HUES48 (cell line): ENCODE measurements around the gene TM9SF3.

Experiments
- H3K27ac ChIP-seq: one replicate; pipeline ENCODE4 v1.7.0; 2013; ENCODE audit warnings: low read depth, low read length, inconsistent platforms
- H3K27me3 ChIP-seq: 2 replicates; pipeline ENCODE4 v1.6.1; 2013; ENCODE audit warnings: mild to moderate bottlenecking, low read length; ENCODE audit not compliant: control insufficient read depth, insufficient read depth
- H3K36me3 ChIP-seq: 2 replicates; pipeline ENCODE4 v1.6.1; 2013; ENCODE audit warnings: low read length; ENCODE audit not compliant: control insufficient read depth, insufficient read depth
- H3K4me1 ChIP-seq: 2 replicates; pipeline ENCODE4 v1.6.1; 2013; ENCODE audit warnings: mild to moderate bottlenecking, low read length; ENCODE audit not compliant: control insufficient read depth, insufficient read depth
- H3K4me3 ChIP-seq: 2 replicates; pipeline ENCODE4 v1.5.1; 2013; ENCODE audit warnings: mild to moderate bottlenecking, low read depth, low read length
- H3K9ac ChIP-seq: 2 replicates; pipeline ENCODE4 v1.6.1; 2013; ENCODE audit warnings: mild to moderate bottlenecking, low read depth, low read length, moderate library complexity
- H3K9me3 ChIP-seq: 2 replicates; pipeline ENCODE4 v1.6.1; 2013; ENCODE audit warnings: low read length; ENCODE audit not compliant: control insufficient read depth, insufficient read depth

TM9SF3 gene

DNA sequence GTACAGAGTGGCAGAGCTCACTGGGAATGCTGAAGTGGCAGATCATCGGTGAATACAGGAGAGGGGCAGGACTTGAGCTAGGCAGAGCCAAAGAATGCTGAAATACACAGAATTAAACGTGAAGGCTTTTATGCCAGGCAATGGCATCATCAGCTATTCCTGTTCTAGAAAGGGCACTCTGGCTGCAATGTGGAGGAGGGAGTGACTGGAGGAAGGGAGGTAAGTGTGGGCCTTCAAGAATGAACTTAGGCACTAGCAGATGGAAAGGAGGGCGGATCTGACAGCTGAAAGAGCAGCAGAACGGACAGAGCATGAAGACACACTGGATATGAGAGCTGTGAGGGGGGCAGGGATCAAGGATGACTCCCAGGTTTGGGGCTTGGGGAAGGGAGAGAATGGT, 12.0 kb upstream of the TM9SF3 start:
- H3K9ac ChIP-seq: no peak overlapping the region
- H3K4me3 ChIP-seq: no peak overlapping the region
- H3K27ac ChIP-seq: no peak overlapping the region
- H3K4me1 ChIP-seq: no peaks in the 10 kb centered on the region
- no peaks in the 10 kb centered on the region for H3K27me3 ChIP-seq
- H3K36me3 ChIP-seq: no peaks in the 10 kb centered on the region
- no peaks in the 10 kb centered on the region for H3K9me3 ChIP-seq

DNA sequence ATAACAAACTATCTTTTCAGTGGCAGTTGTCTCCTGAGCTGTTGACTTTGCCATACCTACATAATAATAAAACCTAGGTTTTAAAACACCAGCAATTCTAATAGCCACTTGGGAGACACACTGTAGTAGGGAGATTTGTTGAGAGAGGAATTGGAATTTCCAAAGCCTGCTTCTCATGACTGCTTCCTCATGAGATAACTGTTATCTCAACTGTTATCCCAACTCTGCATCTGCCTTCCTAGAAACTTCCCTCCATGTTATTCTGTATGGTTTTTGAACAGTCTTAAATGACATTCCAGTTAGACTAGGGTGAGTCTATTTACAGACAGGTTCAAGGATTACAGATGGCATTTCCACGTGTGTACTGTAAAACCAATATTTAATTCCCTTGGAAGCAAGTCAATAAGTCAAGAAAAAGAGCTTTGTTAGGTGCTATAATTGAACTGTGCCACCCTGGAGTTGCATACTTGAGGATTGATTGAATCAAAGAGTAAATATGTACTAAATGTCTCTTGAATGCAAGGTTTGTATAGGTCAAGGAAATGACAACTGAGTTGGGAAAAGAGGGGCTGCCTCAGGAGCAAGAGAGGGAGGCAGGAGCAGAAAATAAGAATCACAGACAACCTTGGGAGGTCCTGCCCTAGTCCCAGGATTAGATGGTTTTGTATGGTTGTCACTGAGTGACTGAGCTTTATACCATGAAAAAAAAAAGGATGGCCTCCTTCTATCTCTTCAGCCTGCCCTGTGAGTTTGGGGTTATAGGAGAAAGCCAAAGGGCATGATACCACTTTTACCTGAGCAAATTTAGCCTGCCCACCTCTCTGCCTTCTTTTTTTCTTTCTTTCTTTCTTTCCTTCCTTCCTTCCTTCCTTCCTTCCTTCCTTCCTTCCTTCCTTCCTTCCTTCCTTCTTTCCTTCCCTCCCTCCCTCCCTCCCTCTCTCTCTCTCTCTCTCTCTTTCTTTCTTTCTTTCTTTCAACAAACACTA, 9.9 kb upstream of the TM9SF3 start:
- H3K9ac ChIP-seq: no peak overlapping the region
- H3K36me3 ChIP-seq: no peaks in the 10 kb centered on the region
- no peak overlapping the region for H3K27ac ChIP-seq

DNA sequence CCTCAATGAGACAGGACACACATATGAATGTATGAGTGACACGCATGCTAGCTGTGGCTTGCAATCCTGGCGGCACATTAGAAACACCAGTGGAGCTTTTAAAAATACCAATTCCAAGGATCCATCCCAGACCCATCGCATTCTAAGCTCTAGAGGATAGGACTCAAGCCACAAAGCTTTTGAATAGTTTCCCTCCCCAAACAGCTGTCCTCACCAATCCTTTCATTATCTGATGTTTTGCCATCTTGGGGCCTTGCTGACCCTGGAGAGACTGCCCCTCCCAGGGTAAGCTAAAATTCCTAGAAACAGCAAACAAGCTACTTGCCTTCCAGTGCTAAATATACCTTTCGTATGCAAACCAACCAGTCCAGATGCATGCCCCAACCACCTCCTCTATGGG, 8.9 kb upstream of the TM9SF3 start:
- Histone ChIP-seq H3K4me3 (no peak overlapping the region), H3K4me1 (no peaks in the 10 kb centered on the region), H3K27ac (no peak overlapping the region), H3K27me3 (no peaks in the 10 kb centered on the region), H3K36me3 (no peaks in the 10 kb centered on the region), H3K9ac (no peak overlapping the region), H3K9me3 (no peaks in the 10 kb centered on the region)

More for the DNA sequence above, 9.9 kb upstream of the TM9SF3 start:
- no peaks in the 10 kb centered on the region for H3K9me3 ChIP-seq
- no peak overlapping the region for H3K4me3 ChIP-seq
- no peaks in the 10 kb centered on the region for H3K27me3 ChIP-seq
- H3K4me1 ChIP-seq: no peaks in the 10 kb centered on the region

DNA sequence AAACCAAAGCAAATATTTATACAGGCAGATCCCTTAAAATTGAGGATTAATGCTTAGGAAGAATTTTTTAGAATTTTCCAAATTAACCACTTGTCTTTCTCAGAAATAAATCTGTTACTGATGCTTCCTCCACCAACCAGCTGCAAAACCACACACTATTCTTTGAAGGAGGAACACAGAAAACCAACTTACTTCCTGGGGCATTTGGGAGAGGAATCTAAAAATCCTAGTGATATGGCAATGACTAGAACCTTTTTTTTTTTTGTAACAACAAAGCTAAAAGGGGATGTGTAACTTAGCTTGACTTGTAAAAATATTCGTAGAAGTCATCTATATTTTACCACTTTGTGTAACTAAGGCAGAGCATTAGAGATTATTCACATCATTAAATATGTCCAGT, 5.1 kb upstream of the TM9SF3 start:
- no peak overlapping the region for H3K9ac ChIP-seq
- no peaks in the 10 kb centered on the region for H3K36me3 ChIP-seq
- H3K4me1 ChIP-seq: peaks cover 9% of the 10 kb centered on the region
- no peaks in the 10 kb centered on the region for H3K9me3 ChIP-seq
- no peaks in the 10 kb centered on the region for H3K27me3 ChIP-seq
- H3K4me3 ChIP-seq: no peak overlapping the region
- H3K27ac ChIP-seq: no peak overlapping the region

DNA sequence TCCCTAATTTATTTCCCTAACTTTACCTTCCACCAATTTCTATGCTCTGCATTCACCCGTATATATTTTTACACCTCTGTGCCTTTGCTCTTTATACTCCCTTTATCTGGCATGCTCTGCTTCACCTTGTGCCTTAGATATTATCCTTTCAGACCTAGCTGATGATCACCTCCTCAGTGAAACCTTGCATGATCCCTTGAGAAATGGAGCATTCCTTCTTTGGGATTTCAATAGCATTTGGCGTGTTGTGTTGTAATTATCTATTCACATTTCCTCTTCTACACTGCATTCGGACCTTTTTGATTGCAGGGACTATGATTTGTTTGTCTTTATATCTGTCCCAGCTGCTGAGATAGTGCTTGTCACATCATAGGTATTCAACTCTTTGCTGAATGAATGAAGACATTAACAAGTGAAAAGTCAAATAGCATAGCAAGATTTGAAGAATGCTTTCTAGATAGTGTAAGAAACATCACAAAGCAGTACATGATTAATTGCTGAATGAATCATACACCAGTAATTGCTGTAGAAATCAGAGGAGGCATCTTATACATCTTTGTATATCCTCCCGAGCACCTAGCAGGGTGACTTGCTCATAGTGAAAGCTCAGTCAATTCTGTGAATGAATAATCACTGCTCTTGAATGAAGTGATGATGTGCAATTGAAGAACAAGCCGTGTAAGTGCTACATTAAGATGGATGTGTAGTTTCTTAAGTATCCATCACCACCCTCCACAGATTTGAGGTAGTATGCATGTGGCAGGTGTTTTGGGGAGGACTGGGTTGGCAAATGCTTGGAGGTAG, 2.0 kb upstream of the TM9SF3 start:
- Histone ChIP-seq H3K27ac (no peak overlapping the region), H3K36me3 (no peaks in the 10 kb centered on the region), H3K9me3 (no peaks in the 10 kb centered on the region), H3K27me3 (no peaks in the 10 kb centered on the region), H3K9ac (no peak overlapping the region), H3K4me1 (peaks cover 12% of the 10 kb centered on the region), H3K4me3 (no peak overlapping the region)

DNA sequence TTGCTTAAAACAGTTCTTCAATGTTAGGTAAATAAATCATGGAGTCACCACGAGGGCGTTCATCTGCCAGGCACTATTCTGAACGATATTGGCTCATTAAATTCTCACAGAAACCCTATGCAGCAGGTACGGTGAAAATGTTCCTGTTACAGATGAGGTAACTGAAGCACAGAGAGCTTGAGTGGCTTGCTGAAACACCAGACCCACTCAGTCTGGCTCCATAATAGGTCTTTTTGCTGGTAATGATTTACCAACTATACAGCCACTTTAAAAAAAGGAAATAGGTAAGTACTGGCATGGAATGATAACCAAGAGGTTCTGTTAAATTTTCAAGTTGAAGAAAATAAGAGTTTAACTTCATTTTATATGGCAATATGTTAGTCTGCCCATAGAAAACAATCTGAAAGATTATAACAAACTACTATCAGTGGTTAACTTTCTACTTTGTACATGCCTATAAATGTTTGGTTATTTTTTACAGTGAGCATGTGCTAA, 1.3 kb upstream of the TM9SF3 start:
- H3K27me3 ChIP-seq: no peaks in the 10 kb centered on the region
- peak overlapping the region; percentile 93 for H3K4me3 ChIP-seq
- H3K9me3 ChIP-seq: no peaks in the 10 kb centered on the region
- no peak overlapping the region for H3K27ac ChIP-seq
- H3K36me3 ChIP-seq: no peaks in the 10 kb centered on the region
- no peak overlapping the region for H3K9ac ChIP-seq
- H3K4me1 ChIP-seq: peaks cover 12% of the 10 kb centered on the region

DNA sequence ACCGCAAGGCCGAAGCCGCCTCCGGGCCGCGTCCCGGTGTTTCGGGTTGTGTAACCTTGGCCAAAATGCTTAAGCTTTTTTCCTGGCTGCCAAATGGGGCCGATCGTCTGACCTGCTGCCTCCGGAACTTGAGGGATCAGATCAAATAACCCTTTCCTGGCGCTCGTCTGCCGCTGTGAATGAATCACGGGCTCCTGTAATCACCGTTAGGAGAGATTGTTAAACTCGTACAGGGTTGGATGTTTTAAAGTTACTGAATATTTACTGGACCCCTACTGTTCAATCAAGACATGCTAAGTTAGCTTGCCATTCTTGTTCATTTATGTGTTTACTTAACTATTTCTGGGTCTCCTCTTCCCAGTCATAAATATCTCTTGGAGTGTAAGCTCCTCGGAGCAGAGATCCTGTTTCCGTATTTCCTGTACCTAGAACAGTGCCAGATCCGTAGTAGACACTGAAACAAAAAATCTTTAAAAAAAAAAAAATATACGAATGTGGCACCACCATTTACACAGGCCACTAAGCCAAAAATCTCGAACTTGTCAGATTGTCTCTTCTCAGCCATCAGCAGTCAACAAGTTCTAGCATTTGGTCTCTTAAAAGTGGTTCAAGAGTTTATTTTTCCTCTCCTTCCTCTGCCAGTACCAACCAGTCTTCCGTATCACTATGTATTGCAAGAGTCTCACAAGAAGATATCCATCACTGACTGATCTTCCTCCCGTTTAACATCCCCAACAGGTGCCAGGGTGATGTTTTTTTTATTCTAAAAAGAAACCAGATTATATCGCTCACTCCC, 650 bp upstream of the TM9SF3 start:
- Histone ChIP-seq H3K9ac (peak overlapping the region; percentile 97), H3K4me3 (peak overlapping the region; percentile 93), H3K9me3 (no peaks in the 10 kb centered on the region), H3K36me3 (no peaks in the 10 kb centered on the region), H3K27me3 (no peaks in the 10 kb centered on the region), H3K27ac (peak overlapping the region; percentile 99), H3K4me1 (peaks cover 14% of the 10 kb centered on the region)

DNA sequence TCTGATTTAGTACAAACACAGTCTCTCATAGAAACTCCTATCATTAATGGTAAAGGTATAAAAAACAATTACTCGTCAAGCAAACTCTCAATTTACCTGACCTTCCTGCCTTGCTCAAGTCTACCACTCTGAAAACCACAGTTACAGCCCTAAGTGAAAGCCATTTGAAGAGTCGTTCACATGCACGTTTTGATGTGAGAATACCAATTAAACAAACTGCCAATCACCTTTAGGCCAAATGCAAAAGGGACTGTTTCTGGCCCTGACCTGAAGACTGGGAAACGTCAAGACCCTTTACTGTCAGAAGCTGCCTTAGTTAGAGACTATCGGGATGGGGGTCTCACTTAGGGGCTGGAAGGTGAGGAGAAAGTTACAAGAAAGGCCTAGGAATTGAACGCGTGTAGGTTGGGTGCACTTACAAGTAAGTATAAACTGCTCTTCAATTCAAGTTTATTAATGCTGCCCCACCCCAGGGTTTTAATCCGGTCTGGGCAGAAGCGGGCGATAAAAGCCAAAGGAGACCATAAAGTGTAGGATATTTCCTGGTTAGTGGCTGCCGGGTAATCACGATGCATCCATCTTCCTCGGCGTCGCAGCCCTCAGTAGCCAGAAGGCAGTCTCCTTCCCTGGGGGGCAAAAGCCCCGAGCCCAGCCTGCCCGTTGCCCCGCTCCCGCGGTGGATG, 935 bp downstream of the TM9SF3 start:
- Histone ChIP-seq H3K9me3 (no peaks in the 10 kb centered on the region), H3K36me3 (no peaks in the 10 kb centered on the region), H3K4me1 (peaks cover 22% of the 10 kb centered on the region), H3K4me3 (peak overlapping the region; percentile 93), H3K27me3 (no peaks in the 10 kb centered on the region), H3K9ac (peak overlapping the region; percentile 97), H3K27ac (peak overlapping the region; percentile 99)

DNA sequence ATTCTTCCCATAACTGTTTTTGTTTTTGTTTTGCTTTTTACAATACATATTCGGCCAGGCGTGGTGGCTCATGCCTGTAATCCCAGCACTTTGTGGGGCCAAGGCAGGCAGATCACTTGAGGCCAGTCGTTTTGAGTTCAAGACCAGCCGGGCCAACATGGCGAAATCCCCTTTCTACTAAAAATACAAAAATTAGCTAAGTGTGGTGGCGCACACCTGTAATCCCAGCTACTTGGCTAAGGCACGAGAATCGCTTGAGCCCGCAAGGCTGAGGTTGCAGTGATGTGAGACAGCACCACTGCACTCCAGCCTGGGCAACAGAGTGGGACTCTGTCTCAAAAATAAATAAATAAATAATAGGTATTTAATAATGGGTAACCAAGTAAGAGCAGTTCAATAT, 2.3 kb downstream of the TM9SF3 start:
- Histone ChIP-seq H3K9ac (no peak overlapping the region), H3K27me3 (no peaks in the 10 kb centered on the region), H3K9me3 (no peaks in the 10 kb centered on the region), H3K27ac (no peak overlapping the region), H3K4me1 (peaks cover 28% of the 10 kb centered on the region), H3K4me3 (0 out of 2 replicates have a peak overlapping the region, but pooled peaks have one; percentile 93), H3K36me3 (no peaks in the 10 kb centered on the region)

DNA sequence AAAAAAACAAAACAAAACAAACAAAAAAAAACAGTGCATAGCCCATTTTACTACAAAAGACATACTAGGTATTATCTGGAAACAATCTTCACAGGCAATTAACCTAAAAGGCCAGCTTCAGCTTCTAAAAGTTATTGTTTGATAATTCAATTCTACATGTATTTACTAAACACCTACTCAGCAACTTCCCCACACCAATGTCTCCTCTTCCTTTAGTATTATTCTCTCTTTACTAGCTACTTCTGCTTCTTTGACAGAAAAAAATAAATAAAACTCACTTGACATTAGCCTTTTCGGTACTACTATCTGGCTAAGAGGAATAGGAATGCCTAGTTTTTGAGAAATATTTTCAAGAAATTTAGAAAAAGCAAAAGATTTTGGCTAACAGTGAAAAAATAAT, 2.8 kb downstream of the TM9SF3 start:
- Histone ChIP-seq H3K9ac (no peak overlapping the region), H3K4me3 (no peak overlapping the region), H3K27me3 (no peaks in the 10 kb centered on the region), H3K9me3 (no peaks in the 10 kb centered on the region), H3K36me3 (no peaks in the 10 kb centered on the region), H3K4me1 (peaks cover 29% of the 10 kb centered on the region), H3K27ac (no peak overlapping the region)
